PFSK-1 (cell line): ENCODE measurements around the gene MUSK.

Experiments used
- FOXP2 ChIP-seq: optimal IDR thresholded peaks from 2 replicates; pipeline ENCODE3; 2011; ENCODE audit warnings: borderline replicate concordance, control low read depth, inconsistent platforms; ENCODE audit not compliant: insufficient read depth; ENCODE audit errors: extremely low read length, extremely low read depth
- POLR2AphosphoS5 ChIP-seq: IDR thresholded peaks from 2 replicates; pipeline ENCODE4 v1.6.1; 2012; ENCODE audit warnings: low read depth, mild to moderate bottlenecking, control low read depth, low read length, moderate library complexity
- SIN3A ChIP-seq: IDR thresholded peaks from 2 replicates; pipeline ENCODE4 v1.6.1; 2012; ENCODE audit warnings: mild to moderate bottlenecking, low read length, moderate library complexity, borderline replicate concordance; ENCODE audit not compliant: insufficient read depth
- TAF1 ChIP-seq: IDR thresholded peaks from 2 replicates; pipeline ENCODE4 v1.6.1; 2012; ENCODE audit warnings: low read length, control low read depth, borderline replicate concordance; ENCODE audit not compliant: insufficient read depth
- TF ChIP-seq, protein P1 (sequence below), 2 experiments: IDR thresholded peaks; 2 replicates each; pipeline versions ENCODE4 v1.6.1 to v1.8.0; 2011 to 2012; ENCODE audit warnings: low read depth in 2 of 2, low read length in 2 of 2, control low read depth in 1 of 2, inconsistent platforms in 1 of 2, mild to moderate bottlenecking in 1 of 2, moderate library complexity in 1 of 2; ENCODE audit not compliant: insufficient read depth in 1 of 2

Gene MUSK

DNA sequence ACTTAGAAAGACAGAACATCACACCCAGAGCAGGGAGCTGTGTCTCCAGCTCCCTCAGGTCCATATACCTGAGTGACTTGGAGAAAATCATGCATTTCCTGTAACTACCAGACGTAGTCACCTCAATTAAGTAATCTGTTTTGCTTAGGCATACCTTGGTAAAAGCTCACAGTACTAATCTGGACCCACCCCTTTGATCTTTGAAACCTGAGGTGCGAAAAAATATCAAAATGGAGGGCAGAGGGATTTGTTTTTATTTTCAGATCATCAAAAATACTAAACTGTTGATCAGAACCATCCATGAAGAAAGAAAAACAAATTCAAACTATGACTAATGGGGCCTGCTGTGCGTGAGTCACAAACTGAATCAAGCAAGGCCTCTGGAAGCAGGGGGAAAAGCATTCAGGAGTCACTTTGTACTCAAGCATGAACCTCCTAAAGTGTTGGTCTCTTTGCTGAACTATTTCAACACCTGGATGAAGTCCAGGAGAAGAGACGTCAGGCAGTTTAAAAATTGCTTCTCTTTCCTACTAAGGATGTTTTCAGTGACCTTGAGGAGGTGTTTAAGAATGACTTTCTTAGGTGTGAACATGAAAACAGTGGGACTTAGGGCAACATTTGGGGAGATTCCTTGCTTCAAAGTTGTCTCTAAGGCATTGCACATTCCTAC, 76.3 kb downstream of the MUSK start:
- no peak for TF ChIP-seq FOXP2
- TF ChIP-seq TAF1: no peak
- TF ChIP-seq POLR2AphosphoS5: no peak
- TF ChIP-seq, protein P1, sequence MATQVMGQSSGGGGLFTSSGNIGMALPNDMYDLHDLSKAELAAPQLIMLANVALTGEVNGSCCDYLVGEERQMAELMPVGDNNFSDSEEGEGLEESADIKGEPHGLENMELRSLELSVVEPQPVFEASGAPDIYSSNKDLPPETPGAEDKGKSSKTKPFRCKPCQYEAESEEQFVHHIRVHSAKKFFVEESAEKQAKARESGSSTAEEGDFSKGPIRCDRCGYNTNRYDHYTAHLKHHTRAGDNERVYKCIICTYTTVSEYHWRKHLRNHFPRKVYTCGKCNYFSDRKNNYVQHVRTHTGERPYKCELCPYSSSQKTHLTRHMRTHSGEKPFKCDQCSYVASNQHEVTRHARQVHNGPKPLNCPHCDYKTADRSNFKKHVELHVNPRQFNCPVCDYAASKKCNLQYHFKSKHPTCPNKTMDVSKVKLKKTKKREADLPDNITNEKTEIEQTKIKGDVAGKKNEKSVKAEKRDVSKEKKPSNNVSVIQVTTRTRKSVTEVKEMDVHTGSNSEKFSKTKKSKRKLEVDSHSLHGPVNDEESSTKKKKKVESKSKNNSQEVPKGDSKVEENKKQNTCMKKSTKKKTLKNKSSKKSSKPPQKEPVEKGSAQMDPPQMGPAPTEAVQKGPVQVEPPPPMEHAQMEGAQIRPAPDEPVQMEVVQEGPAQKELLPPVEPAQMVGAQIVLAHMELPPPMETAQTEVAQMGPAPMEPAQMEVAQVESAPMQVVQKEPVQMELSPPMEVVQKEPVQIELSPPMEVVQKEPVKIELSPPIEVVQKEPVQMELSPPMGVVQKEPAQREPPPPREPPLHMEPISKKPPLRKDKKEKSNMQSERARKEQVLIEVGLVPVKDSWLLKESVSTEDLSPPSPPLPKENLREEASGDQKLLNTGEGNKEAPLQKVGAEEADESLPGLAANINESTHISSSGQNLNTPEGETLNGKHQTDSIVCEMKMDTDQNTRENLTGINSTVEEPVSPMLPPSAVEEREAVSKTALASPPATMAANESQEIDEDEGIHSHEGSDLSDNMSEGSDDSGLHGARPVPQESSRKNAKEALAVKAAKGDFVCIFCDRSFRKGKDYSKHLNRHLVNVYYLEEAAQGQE (IDR thresholded peaks at IDR 0.05; ENCODE audit: insufficient read depth in 1 of 2, low read depth in 2 of 2, low read length in 2 of 2): no peak
- no peak for TF ChIP-seq SIN3A

DNA sequence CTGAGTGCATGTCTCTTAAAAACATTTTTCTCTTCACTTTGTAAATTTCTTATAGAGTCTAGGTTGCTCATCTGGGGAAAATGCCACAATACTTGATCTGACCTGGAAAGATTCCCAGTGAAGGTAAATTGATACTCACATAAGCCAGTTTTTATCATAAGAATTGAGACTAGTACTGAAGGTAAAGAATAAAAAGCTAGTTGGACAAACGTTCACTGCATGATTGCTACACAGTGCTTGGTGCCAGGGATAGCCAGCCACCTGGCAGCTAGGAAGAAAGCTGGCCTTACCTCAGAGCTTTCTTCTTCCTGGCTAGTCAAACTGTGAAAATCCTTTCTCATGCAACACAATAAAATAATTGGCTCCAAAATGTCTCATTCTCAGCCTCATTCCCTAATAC, 77.1 kb downstream of the MUSK start:
- TF ChIP-seq SIN3A (no peak), POLR2AphosphoS5 (no peak), FOXP2 (no peak), TAF1 (no peak)
- TF ChIP-seq, protein P1 (IDR thresholded peaks at IDR 0.05; ENCODE audit: insufficient read depth in 1 of 2, low read depth in 2 of 2, low read length in 2 of 2): no peak

DNA sequence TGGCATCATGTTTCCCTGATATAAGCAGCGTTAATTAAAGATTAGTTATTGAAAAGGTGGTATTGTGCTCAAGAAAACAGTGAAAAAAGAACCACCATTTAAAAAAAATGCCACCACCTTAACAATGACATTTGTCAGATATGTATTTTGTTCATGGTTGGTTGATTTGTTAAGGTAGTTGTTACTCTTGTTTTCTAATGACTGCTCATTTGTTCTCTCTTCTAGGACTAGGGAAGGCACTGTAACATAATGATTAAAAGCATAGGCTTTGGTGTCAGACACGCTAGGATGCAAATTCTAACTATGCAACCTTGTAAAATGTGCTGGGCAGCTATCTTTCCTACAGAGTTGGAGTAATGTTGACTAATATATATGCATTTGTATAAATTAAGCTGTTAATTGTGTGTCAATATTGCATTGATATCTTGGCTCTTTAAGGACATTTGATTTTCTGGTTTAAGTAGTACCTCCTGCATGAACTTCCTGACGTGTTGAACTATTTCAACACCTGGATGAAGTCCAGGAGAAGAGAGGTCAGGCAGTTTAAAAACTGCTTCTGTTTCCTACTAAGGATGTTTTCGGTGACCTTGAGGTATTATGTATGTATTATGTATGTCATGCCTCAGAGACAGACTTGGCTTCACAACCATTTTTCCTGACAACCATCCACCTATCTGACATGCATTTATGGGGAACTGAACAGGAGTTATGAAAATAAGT, 77.8 kb downstream of the MUSK start:
- TF ChIP-seq FOXP2: no peak
- no peak for TF ChIP-seq SIN3A
- TF ChIP-seq TAF1: no peak
- TF ChIP-seq POLR2AphosphoS5: no peak

DNA sequence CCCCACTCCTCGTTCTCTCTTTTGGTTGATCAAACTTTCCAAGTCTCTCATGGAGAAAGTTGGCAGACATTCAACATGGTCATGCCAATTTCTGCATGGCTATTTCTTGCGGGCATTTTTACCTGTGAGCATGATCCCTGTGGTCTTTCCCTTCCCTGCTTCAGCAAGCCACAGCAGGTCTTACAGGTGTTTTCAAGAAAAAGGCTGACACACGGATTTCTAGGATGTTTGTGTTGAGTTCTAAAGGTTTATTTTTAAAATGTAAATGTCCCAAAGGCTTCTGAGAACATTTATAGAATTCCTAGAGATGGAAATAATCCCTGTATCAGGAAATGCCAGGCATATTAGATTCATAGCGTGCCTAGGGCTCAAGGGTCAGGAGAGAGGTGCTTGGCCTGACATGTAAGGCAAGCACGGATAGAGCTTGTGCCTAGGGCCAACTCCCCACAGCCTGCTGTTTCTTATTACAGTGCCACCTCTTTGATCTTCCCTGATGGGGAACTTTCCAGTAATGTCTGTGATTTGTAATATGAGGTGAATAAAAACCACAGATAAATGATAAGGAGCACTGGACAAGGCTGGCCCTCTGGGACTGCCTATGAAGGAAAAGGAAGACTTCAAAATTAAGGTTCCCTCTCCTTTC, 79.8 kb downstream of the MUSK start:
- TF ChIP-seq TAF1 (no peak), FOXP2 (no peak), SIN3A (no peak), POLR2AphosphoS5 (no peak)
- TF ChIP-seq, protein P1 (IDR thresholded peaks at IDR 0.05; ENCODE audit: insufficient read depth in 1 of 2, low read depth in 2 of 2, low read length in 2 of 2): no peak

DNA sequence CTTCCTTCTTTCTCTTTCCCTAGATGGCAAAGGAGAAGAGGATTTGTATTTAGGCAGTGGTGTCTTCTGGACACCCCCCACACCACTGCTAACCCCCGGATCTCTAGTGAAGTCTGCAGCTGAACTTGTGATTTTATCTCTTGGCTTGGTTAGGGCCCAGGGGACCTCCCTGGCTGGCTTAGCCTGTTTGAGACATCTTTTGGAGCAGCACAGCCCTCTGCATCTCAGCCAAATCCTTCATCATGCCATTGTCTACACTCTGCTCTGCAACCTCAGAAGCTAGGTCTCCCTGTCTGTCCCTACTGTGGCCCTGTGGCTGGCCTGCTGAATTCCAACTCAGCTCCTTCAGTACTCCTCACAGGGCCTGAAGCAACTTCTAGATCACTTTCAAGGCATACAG, 81.7 kb downstream of the MUSK start:
- TF ChIP-seq POLR2AphosphoS5 (no peak), FOXP2 (no peak), SIN3A (no peak), TAF1 (no peak)
- TF ChIP-seq, protein P1 (IDR thresholded peaks at IDR 0.05; ENCODE audit: insufficient read depth in 1 of 2, low read depth in 2 of 2, low read length in 2 of 2): no peak
